ENCODE results near the gene PEX26. TPM values are rescaled to one million over a fixed set of nuclear protein-coding genes. Genes with fewer than 3 reads are reported as not detected.

PEX26 gene
- total and polyA plus RNA-seq, 2 donors (not counting 1 experiment from before 2014, with no cell fraction given): 13.2 to 14.5 TPM

DNA sequence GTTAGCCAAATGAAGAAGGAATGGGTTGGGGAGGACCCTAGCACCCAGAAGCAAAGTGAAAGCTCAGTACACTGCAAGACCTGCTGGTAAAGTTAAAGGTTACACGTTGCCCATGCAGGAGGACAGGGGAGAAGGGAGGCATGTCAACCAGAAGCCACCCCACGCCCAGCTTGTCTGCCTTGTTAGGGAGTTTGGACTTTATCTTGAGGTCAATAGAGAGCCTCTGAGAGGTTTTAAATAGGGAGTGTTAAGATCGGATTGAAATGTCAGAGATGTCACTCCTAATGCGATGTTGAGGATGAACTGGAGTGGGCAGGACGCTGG, 18.7 kb upstream of the PEX26 start:
- no peaks in the 10 kb centered on the region for H4K20me1 ChIP-seq (ENCODE audit: control insufficient read depth, extremely low read depth, insufficient read depth, low read length)
- H3K27ac ChIP-seq (ENCODE audit: insufficient read depth, low read length): no peak overlapping the region
- H3K4me1 ChIP-seq (ENCODE audit: control insufficient read depth, extremely low read depth, insufficient read depth, low read length): peaks cover 28% of the 10 kb centered on the region
- no peak overlapping the region for H3K4me3 ChIP-seq (replicated peaks in 1 of 4; ENCODE audit: control extremely low read depth in 1 of 4, insufficient read depth in 1 of 4, low read depth in 3 of 4, low read length in 4 of 4)
- DNase-seq (ENCODE audit: low read depth in 2 of 2): no peak
- TF ChIP-seq, protein P1, sequence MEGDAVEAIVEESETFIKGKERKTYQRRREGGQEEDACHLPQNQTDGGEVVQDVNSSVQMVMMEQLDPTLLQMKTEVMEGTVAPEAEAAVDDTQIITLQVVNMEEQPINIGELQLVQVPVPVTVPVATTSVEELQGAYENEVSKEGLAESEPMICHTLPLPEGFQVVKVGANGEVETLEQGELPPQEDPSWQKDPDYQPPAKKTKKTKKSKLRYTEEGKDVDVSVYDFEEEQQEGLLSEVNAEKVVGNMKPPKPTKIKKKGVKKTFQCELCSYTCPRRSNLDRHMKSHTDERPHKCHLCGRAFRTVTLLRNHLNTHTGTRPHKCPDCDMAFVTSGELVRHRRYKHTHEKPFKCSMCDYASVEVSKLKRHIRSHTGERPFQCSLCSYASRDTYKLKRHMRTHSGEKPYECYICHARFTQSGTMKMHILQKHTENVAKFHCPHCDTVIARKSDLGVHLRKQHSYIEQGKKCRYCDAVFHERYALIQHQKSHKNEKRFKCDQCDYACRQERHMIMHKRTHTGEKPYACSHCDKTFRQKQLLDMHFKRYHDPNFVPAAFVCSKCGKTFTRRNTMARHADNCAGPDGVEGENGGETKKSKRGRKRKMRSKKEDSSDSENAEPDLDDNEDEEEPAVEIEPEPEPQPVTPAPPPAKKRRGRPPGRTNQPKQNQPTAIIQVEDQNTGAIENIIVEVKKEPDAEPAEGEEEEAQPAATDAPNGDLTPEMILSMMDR (conservative IDR thresholded peaks at IDR 0.05 in 1 of 2, IDR thresholded peaks at IDR 0.05 in 1 of 2; ENCODE audit: low read depth in 1 of 2, low read length in 2 of 2): no peak
- no peak for TF ChIP-seq EZH2 (IDR thresholded peaks at IDR 0.05; ENCODE audit: low read length, missing control alignments)
- no peak overlapping the region for H3K4me2 ChIP-seq (ENCODE audit: extremely low read depth, insufficient read depth, low read length)
- H2AFZ ChIP-seq (ENCODE audit: low read length): no peak overlapping the region
- H3K27me3 ChIP-seq (ENCODE audit: control insufficient read depth, insufficient read depth, low read length): no peaks in the 10 kb centered on the region
- H3K36me3 ChIP-seq (ENCODE audit: control insufficient read depth, insufficient read depth, low read length): no peaks in the 10 kb centered on the region
- no peaks in the 10 kb centered on the region for H3K79me2 ChIP-seq (ENCODE audit: control insufficient read depth, insufficient read depth, low read length)
- H3K9me3 ChIP-seq (ENCODE audit: control insufficient read depth, insufficient read depth, low read depth, low read length): no peaks in the 10 kb centered on the region
- no peak overlapping the region for H3K9ac ChIP-seq (ENCODE audit: insufficient read depth, low read length)

GRCh38 chr22:18059473-18059872, 18.3 kb upstream of the PEX26 start:
- no peaks in the 10 kb centered on the region for H3K9me3 ChIP-seq (ENCODE audit: control insufficient read depth, insufficient read depth, low read depth, low read length)
- no peak for DNase-seq (ENCODE audit: low read depth in 2 of 2)
- H3K36me3 ChIP-seq (ENCODE audit: control insufficient read depth, insufficient read depth, low read length): no peaks in the 10 kb centered on the region
- TF ChIP-seq, protein P1 (conservative IDR thresholded peaks at IDR 0.05 in 1 of 2, IDR thresholded peaks at IDR 0.05 in 1 of 2; ENCODE audit: low read depth in 1 of 2, low read length in 2 of 2): no peak
- no peak for TF ChIP-seq EZH2 (IDR thresholded peaks at IDR 0.05; ENCODE audit: low read length, missing control alignments)
- peaks cover 28% of the 10 kb centered on the region for H3K4me1 ChIP-seq (ENCODE audit: control insufficient read depth, extremely low read depth, insufficient read depth, low read length)
- no peaks in the 10 kb centered on the region for H4K20me1 ChIP-seq (ENCODE audit: control insufficient read depth, extremely low read depth, insufficient read depth, low read length)
- no peak overlapping the region for H3K4me2 ChIP-seq (ENCODE audit: extremely low read depth, insufficient read depth, low read length)
- H3K4me3 ChIP-seq (replicated peaks in 1 of 4; ENCODE audit: control extremely low read depth in 1 of 4, insufficient read depth in 1 of 4, low read depth in 3 of 4, low read length in 4 of 4): no peak overlapping the region
- H3K27me3 ChIP-seq (ENCODE audit: control insufficient read depth, insufficient read depth, low read length): no peaks in the 10 kb centered on the region
- no peak overlapping the region for H2AFZ ChIP-seq (ENCODE audit: low read length)
- no peak overlapping the region for H3K27ac ChIP-seq (ENCODE audit: insufficient read depth, low read length)
- no peak overlapping the region for H3K9ac ChIP-seq (ENCODE audit: insufficient read depth, low read length)
- H3K79me2 ChIP-seq (ENCODE audit: control insufficient read depth, insufficient read depth, low read length): no peaks in the 10 kb centered on the region

DNA sequence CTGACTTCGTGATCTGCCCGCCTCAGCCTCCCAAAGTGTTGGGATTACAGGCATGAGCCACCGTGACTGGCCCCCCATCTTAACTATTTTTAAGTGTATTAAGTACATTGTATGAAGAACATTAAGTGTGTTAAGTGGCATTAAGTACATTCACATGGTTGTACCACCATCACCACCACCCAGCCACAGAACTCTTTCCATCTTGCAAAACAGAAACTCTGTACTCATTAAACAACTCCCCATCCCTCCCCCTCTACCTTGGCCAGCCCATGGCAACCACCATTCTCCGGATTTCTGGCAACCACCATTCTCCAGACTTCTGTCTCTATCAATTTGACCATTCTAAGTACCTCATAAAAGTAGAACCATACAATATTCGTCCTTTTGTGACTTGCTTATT, 17.8 kb upstream of the PEX26 start:
- H3K4me1 ChIP-seq (ENCODE audit: control insufficient read depth, extremely low read depth, insufficient read depth, low read length): peaks cover 28% of the 10 kb centered on the region
- no peak overlapping the region for H3K4me3 ChIP-seq (replicated peaks in 1 of 4; ENCODE audit: control extremely low read depth in 1 of 4, insufficient read depth in 1 of 4, low read depth in 3 of 4, low read length in 4 of 4)
- H3K27ac ChIP-seq (ENCODE audit: insufficient read depth, low read length): no peak overlapping the region
- no peak for DNase-seq (ENCODE audit: low read depth in 2 of 2)
- no peak overlapping the region for H3K9ac ChIP-seq (ENCODE audit: insufficient read depth, low read length)
- TF ChIP-seq EZH2 (IDR thresholded peaks at IDR 0.05; ENCODE audit: low read length, missing control alignments): no peak
- TF ChIP-seq, protein P1 (conservative IDR thresholded peaks at IDR 0.05 in 1 of 2, IDR thresholded peaks at IDR 0.05 in 1 of 2; ENCODE audit: low read depth in 1 of 2, low read length in 2 of 2): no peak
- no peaks in the 10 kb centered on the region for H3K27me3 ChIP-seq (ENCODE audit: control insufficient read depth, insufficient read depth, low read length)
- H4K20me1 ChIP-seq (ENCODE audit: control insufficient read depth, extremely low read depth, insufficient read depth, low read length): no peaks in the 10 kb centered on the region
- H3K79me2 ChIP-seq (ENCODE audit: control insufficient read depth, insufficient read depth, low read length): no peaks in the 10 kb centered on the region
- no peaks in the 10 kb centered on the region for H3K36me3 ChIP-seq (ENCODE audit: control insufficient read depth, insufficient read depth, low read length)
- H2AFZ ChIP-seq (ENCODE audit: low read length): no peak overlapping the region
- no peaks in the 10 kb centered on the region for H3K9me3 ChIP-seq (ENCODE audit: control insufficient read depth, insufficient read depth, low read depth, low read length)
- no peak overlapping the region for H3K4me2 ChIP-seq (ENCODE audit: extremely low read depth, insufficient read depth, low read length)
